CD4-positive, alpha-beta T cell treated with Interferon gamma for 1 hour (primary cell): ENCODE results near the gene KDM2A.

ENCODE experiments used
- DNase-seq: peaks from one replicate; pipeline ENCODE4 v3.0.0-alpha.2; 2020

KDM2A gene

DNA sequence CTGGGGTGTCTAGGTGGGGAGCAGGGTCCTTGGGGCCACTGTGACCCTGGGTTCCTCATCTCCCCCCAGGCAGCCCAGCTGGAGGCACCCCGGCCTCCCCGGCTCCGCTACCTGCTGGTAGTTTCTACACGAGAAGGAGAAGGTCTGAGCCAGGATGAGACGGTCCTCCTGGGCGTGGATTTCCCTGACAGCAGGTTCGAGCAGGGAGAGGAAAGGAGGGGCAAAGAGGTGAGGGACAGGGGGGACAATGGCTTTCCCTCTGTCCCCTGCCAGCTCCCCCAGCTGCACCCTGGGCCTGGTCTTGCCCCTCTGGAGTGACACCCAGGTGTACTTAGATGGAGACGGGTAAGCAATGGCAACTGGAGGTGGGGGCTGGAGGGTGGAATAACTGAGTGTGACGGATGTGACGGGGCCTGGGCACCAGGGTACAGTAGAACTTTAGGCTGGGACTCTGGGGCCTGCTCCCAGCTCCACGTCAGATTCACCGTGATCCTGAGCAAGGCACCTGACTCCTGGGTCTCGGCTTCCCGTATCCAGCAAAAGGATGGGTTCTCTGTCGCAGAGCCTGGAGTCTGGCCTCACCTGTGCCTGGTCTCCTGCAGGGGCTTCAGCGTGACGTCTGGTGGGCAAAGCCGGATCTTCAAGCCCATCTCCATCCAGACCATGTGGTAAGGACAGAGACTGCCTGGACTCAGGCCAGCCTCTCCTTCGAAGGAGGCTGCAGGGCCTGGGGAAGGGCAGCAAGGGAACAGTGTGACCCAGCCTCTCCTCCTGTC is 187.9 kb downstream of the KDM2A start:
- no peak for DNase-seq

- no peak for DNase-seq
Measured at GRCh38 chr11:67307545-67308001, 188.5 kb downstream of the KDM2A start.
